ENCODE results near the gene MEAF6.

The MEAF6 gene

DNA sequence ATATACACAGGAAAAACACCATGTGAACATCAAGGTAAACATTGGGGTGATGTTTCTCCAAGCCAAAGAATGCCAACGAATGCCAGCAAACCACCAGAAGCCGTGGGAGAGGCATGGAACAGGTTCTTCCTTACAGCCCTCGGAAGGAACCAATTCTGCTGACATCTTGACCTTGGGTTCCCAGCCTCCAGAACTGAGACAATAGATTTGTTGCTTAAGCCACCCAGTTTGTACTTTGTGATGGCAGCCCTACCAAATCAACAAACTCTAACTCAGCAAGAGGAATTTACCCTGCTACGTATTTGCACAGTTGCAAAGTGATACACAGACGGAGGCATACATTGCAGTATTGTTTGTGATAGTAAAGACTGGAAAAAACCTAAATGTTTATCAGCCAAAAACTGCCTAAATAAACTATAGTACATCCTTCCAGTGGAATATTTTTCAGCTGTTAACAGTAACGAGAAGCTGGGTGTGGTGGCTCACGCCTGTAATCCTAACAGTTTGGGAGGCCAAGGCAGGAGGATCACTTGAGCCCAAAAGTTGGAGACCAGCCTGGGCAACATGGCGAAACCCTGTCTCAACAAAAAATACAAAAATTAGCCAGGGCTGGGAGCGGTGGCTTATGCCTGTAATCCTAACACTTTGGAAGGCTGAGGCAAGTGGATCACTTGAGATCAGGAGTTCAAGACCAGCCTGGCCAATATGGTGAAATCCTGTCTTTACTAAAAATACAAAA, 52.7 kb downstream of the MEAF6 start:
- no peak overlapping the region for H3K4me3 ChIP-seq (replicated peaks; ENCODE audit: low read depth, low read length)
- TF ChIP-seq, protein P1, sequence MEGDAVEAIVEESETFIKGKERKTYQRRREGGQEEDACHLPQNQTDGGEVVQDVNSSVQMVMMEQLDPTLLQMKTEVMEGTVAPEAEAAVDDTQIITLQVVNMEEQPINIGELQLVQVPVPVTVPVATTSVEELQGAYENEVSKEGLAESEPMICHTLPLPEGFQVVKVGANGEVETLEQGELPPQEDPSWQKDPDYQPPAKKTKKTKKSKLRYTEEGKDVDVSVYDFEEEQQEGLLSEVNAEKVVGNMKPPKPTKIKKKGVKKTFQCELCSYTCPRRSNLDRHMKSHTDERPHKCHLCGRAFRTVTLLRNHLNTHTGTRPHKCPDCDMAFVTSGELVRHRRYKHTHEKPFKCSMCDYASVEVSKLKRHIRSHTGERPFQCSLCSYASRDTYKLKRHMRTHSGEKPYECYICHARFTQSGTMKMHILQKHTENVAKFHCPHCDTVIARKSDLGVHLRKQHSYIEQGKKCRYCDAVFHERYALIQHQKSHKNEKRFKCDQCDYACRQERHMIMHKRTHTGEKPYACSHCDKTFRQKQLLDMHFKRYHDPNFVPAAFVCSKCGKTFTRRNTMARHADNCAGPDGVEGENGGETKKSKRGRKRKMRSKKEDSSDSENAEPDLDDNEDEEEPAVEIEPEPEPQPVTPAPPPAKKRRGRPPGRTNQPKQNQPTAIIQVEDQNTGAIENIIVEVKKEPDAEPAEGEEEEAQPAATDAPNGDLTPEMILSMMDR (IDR thresholded peaks at IDR 0.05; ENCODE audit: low read depth, low read length, missing control alignments), result no peak
- no peak for DNase-seq (ENCODE audit: extremely low read depth, low read depth)

DNA sequence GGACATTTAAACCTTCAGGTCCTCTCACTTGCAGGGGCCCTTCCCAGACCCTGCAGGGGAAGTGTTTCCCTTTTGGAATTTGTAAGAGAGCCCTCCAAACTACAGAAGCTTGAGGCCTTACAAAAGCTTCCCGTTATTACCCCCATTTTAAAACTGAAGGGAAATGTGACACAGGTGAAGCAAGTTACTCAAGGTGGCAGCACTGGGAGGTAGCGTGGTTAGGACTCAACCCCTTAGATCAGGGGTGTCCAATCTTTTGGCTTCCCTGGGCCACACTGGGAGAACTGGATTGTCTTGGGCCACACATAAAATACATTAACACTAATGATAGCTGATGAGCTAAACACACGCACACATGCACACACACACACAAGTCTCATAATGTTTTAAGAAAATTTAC, 56.0 kb downstream of the MEAF6 start:
- DNase-seq (ENCODE audit: extremely low read depth, low read depth), result no peak
- H3K4me3 ChIP-seq (replicated peaks; ENCODE audit: low read depth, low read length), result no peak overlapping the region
- TF ChIP-seq, protein P1 (IDR thresholded peaks at IDR 0.05; ENCODE audit: low read depth, low read length, missing control alignments), result no peak

DNA sequence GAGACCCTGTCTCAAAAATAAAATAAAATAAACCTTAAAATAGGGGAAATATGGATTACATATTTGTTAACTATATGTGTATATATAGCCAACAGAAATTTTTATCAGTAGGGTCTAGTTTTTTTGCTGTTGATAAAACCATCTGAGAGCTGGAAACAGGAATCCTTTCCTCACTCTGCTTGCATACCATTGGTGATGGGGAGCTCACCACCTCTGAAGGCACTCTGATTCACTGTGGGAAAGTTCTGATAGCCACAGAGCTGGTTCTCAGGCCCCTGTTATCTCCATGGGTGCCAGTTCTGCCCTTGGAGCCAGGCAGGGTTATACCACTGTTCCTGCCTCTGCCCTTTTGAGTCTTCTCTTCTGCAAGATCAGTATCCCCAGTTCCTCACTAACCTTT, 58.0 kb downstream of the MEAF6 start:
- TF ChIP-seq, protein P1 (IDR thresholded peaks at IDR 0.05; ENCODE audit: low read depth, low read length, missing control alignments), result no peak
- no peak overlapping the region for H3K4me3 ChIP-seq (replicated peaks; ENCODE audit: low read depth, low read length)
- no peak for DNase-seq (ENCODE audit: extremely low read depth, low read depth)

DNA sequence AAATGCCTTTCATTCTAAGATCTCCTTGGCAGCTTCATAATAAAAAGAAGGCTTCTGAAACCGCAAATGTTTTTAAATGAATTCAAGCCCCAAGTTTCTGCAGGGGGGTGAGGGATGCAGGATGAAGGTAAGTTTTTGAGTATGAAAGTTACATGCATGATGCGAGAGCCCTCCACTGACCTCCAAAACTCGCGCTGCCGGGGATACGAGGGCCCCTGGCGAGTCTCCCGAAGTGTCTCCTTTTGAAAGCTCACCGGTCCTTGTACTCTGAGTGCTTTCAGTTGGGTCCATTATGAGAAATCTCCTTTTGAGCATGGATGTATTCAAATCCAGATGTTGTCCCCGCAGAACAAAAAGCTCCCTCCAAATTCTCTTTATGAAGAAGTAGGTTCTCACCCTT, 59.0 kb downstream of the MEAF6 start:
- TF ChIP-seq, protein P1 (IDR thresholded peaks at IDR 0.05; ENCODE audit: low read depth, low read length, missing control alignments), result no peak
- DNase-seq (ENCODE audit: extremely low read depth, low read depth), result no peak
- H3K4me3 ChIP-seq (replicated peaks; ENCODE audit: low read depth, low read length), result no peak overlapping the region

DNA sequence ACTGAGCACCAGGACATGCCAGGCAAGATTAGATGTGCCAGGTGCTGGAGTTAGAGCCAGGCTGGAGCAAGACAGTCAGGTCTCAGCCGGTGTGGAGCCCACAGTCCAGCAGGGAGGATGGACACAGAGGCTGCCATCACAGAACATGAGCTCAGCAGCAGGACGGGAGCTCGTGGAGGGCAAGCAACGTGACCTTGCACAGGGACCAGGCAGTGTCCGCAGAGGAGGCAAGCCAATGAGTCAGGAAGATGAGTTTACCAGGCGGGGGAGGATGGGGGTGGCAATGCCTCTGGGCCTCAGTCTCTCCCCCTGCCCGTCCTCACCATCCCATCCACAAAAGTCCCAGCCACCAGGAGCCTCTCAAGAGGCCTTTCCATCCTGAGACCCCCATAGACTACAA, 60.9 kb downstream of the MEAF6 start:
- DNase-seq (ENCODE audit: extremely low read depth, low read depth), result no peak
- TF ChIP-seq, protein P1 (IDR thresholded peaks at IDR 0.05; ENCODE audit: low read depth, low read length, missing control alignments), result no peak

DNA sequence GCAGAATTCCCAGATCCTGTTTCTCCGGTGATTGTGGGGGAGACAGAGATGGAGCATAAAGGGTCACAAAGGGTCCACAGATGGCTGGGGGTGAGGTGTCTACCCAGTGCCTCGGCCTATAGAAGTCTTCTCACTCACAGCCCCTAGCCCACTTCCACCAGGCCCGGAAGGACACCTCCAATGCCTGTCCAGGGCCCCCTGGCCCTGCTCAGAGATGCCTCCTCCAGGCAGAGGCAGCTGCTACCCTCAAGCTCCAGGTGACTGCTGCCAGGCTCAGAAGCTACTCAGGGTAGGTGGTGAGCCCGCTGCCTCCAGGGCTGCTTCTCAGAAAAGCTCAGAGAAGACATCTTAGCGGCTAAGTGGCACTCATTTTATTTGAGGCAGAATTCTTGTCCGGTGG, 62.1 kb downstream of the MEAF6 start:
- no peak for DNase-seq (ENCODE audit: extremely low read depth, low read depth)
- TF ChIP-seq, protein P1 (IDR thresholded peaks at IDR 0.05; ENCODE audit: low read depth, low read length, missing control alignments), result no peak
- no peak overlapping the region for H3K4me3 ChIP-seq (replicated peaks; ENCODE audit: low read depth, low read length)

More for the DNA sequence above, 60.9 kb downstream of the MEAF6 start:
- H3K4me3 ChIP-seq (replicated peaks; ENCODE audit: low read depth, low read length), result no peak overlapping the region

DNA sequence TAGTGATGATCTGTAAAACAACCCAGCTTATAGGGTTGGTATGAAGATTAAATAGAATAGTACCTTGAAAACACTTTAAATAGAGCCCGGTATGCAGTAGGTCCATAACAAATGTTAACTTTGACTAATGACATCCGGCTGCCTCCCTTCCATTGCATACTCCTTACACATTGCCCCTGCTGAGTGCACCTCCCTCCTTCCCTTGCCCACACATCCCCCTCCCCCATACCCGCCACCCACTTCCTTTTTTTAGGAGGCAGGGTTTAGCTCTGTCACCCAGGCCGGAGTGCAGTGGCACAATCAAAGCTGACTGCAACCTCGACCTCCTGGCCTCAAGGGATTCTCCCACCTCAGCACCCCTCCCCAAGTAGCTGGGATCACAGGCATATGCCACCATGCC, 64.6 kb downstream of the MEAF6 start:
- no peak overlapping the region for H3K4me3 ChIP-seq (replicated peaks; ENCODE audit: low read depth, low read length)
- DNase-seq (ENCODE audit: extremely low read depth, low read depth), result no peak
- TF ChIP-seq, protein P1 (IDR thresholded peaks at IDR 0.05; ENCODE audit: low read depth, low read length, missing control alignments), result no peak
